Nephron progenitor cell (in vitro differentiated cells): ENCODE results near the gene JMJD4.

Experiments used
- DNase-seq: peaks from one replicate; pipeline ENCODE4 v3.0.0; 2021
- H3K27ac Mint-ChIP-seq: 2 replicates; pipeline ENCODE4 v1.8.0; 2021; ENCODE audit warnings: mild to moderate bottlenecking, moderate library complexity, mixed read lengths
- H3K27me3 Mint-ChIP-seq: 2 replicates; pipeline ENCODE4 v1.8.0; 2021; ENCODE audit warnings: mild to moderate bottlenecking, low read depth, mixed read lengths; ENCODE audit not compliant: poor library complexity
- H3K36me3 Mint-ChIP-seq: 2 replicates; pipeline ENCODE4 v1.8.0; 2021; ENCODE audit warnings: low read depth, mixed read lengths
- H3K4me1 Mint-ChIP-seq: 2 replicates; pipeline ENCODE4 v1.8.0; 2021; ENCODE audit warnings: mixed read lengths
- H3K4me3 Mint-ChIP-seq: 2 replicates; pipeline ENCODE4 v1.8.0; 2021; ENCODE audit warnings: mild to moderate bottlenecking, moderate library complexity, mixed read lengths
- H3K9me3 Mint-ChIP-seq: 2 replicates; pipeline ENCODE4 v1.8.0; 2021; ENCODE audit warnings: mild to moderate bottlenecking, moderate library complexity, mixed read lengths
- CTCF ChIP-seq: fragments of 200-600 bp; sonication (generic); IDR thresholded peaks from 2 replicates; pipeline ENCODE4 v1.5.0; 2021; ENCODE audit warnings: antibody characterized with exemption

Gene JMJD4

DNA sequence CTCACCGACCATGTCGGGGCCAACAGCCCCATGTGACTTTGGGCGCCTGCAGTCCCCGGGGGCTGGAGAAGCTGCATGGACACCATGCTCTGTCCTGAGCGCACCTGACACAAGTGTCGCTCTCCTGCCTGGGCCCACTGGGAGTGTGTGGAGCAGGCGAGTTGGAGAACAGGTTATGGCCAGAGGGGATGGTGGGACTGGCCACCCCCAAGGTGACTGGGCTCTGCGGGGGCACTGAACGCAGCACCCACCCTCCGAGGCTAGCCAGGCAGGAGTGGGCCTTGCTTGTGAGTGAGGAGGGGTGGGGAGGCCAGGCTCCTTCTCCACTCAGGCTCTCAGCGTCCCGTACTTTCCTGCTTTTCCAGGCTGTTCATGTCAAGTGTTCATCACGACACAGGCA, 35.7 kb upstream of the JMJD4 start:
- Mint-ChIP-seq H3K4me3 (no peak overlapping the region), H3K27me3 (no peaks in the 10 kb centered on the region), H3K4me1 (peaks cover 11% of the 10 kb centered on the region), H3K36me3 (peaks cover 33% of the 10 kb centered on the region), H3K9me3 (no peaks in the 10 kb centered on the region), H3K27ac (no peak overlapping the region)
- DNase-seq = no peak
- no peak for TF ChIP-seq CTCF

- H3K4me3 Mint-ChIP-seq = no peak overlapping the region
- H3K27ac Mint-ChIP-seq = no peak overlapping the region
- H3K9me3 Mint-ChIP-seq = no peaks in the 10 kb centered on the region
- H3K36me3 Mint-ChIP-seq = peaks cover 33% of the 10 kb centered on the region
- H3K27me3 Mint-ChIP-seq = no peaks in the 10 kb centered on the region
- H3K4me1 Mint-ChIP-seq = peaks cover 8% of the 10 kb centered on the region
- no peak for TF ChIP-seq CTCF
- no peak for DNase-seq
Measured at GRCh38 chr1:227769936-227770494, 34.9 kb upstream of the JMJD4 start.

DNA sequence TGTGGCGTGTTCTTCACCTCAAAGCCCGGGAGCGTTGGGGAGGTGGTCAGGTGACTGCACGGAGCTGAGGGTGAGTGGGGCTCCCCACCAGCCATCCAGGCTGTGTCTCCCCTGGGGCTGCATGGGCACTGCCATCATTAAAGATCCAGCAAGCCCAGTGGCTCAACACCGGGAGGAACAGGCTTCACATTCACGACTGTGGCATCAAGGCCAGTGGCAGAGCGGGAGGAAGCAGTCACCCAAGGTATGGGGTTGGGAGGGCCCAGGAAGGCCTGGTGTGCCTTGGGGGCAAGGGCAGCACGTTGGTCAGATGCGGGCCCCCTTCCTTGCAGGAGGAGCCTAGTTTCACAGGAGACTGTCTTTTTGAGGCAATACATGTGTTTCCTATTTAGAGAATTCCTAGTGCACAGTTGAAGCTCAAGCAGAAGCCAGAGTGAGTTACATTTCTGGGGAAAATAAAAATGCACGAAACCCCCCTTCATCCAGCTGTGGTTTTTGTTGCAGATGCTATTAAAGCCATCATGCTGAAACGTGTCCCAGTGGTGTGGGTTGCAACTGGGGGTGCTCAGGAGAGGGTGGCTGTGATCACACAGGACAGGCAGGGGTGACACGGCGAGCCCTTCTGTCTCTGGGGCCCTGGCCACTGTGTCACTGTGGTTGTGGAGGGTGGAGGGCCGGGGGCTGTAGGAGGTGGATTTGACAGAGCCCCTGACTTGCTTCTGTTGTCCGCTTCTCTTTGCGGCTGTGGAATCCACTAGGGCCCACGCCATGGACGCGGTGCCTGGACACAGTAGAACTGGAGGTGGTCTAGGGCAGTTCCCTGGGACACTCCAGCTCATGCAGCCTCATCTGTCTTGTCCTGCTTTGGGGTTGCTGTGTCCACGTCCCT, 34.2 kb upstream of the JMJD4 start:
- H3K27me3 Mint-ChIP-seq = no peaks in the 10 kb centered on the region
- H3K27ac Mint-ChIP-seq = no peak overlapping the region
- H3K4me3 Mint-ChIP-seq = no peak overlapping the region
- peaks cover 4% of the 10 kb centered on the region for H3K4me1 Mint-ChIP-seq
- peaks cover 35% of the 10 kb centered on the region for H3K36me3 Mint-ChIP-seq
- H3K9me3 Mint-ChIP-seq = no peaks in the 10 kb centered on the region
- no peak for TF ChIP-seq CTCF
- DNase-seq = no peak

DNA sequence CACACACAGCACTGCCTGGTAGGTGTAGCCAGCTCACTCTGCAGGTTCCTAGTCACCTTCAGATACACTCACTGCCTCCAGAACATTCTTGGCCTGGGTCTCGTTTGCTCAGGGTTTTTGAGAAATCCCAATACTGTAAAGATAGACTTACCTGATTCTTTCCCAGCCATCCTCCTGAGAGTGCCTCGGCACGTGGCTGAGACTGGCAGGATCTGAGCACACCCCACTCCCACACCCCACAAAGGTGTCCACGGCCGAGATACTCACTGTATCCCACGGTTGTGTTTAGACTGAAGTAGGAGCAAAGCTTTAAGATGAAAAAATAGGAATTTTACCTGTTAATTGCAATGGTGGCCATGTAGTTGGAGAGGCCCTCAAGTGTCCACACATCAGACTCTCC, 33.5 kb upstream of the JMJD4 start:
- DNase-seq = no peak
- Mint-ChIP-seq H3K9me3 (no peaks in the 10 kb centered on the region), H3K36me3 (peaks cover 40% of the 10 kb centered on the region), H3K4me1 (no peaks in the 10 kb centered on the region), H3K27me3 (no peaks in the 10 kb centered on the region), H3K4me3 (no peak overlapping the region), H3K27ac (no peak overlapping the region)
- no peak for TF ChIP-seq CTCF

- no peak for DNase-seq
- Mint-ChIP-seq H3K27ac (no peak overlapping the region), H3K4me3 (no peak overlapping the region), H3K36me3 (peaks cover 40% of the 10 kb centered on the region), H3K27me3 (no peaks in the 10 kb centered on the region), H3K9me3 (no peaks in the 10 kb centered on the region), H3K4me1 (no peaks in the 10 kb centered on the region)
- TF ChIP-seq CTCF = no peak
Measured at GRCh38 chr1:227768125-227768439, 33.0 kb upstream of the JMJD4 start.
